Fibroblast of the aortic adventitia (primary cell): Measurements from ENCODE around the gene ELOVL3. TPM values are rescaled to one million over a fixed set of nuclear protein-coding genes. Genes with fewer than 3 reads are reported as not detected.
"Not testable (repeated sequence)": the region's sequence is repeated elsewhere in the genome, so short reads cannot be mapped to it uniquely, and the experiment has no call there.

Experiments used
- DNase-seq: peaks from one replicate; pipeline ENCODE4 v3.0.0-alpha.2; 2010; ENCODE audit warnings: low read depth
- H3K4me3 ChIP-seq: 2 replicates; pipeline ENCODE4 v1.5.1; 2011; ENCODE audit warnings: low read depth, mild to moderate bottlenecking, control low read depth, low read length, moderate library complexity
- CTCF ChIP-seq: IDR thresholded peaks from 2 replicates; pipeline ENCODE4 v1.5.1; 2011; ENCODE audit warnings: mild to moderate bottlenecking, low read length, control low read depth, inconsistent platforms; ENCODE audit not compliant: insufficient read depth
- total RNA-seq: library from RNA; depleted of rRNA; stranded (reverse); fragments of >200 nt; gene quantifications from 2 replicates; pipeline ENCODE4 v1.2.3, GENCODE V29; 2012; ENCODE audit warnings: low replicate concordance

Gene ELOVL3
- total RNA-seq, 1 donor: 0.09 TPM

- DNase-seq: peak; percentile 93
- TF ChIP-seq CTCF: no peak
- H3K4me3 ChIP-seq: no peak overlapping the region
Observed at GRCh38 chr10:102208311-102209035, 17.6 kb upstream of the ELOVL3 start.

GRCh38 chr10:102211615-102212299 lies 14.3 kb upstream of the ELOVL3 start:
- no peak for DNase-seq
- no peak overlapping the region for H3K4me3 ChIP-seq
- TF ChIP-seq CTCF: no peak

GRCh38 chr10:102213599-102213998 lies 12.5 kb upstream of the ELOVL3 start:
- DNase-seq, H3K4me3 ChIP-seq: not testable (repeated sequence)

GRCh38 chr10:102219370-102219769 lies 6.7 kb upstream of the ELOVL3 start:
- DNase-seq: no peak
- TF ChIP-seq CTCF: no peak
- no peak overlapping the region for H3K4me3 ChIP-seq

- DNase-seq: no peak
- H3K4me3 ChIP-seq: no peak overlapping the region
- no peak for TF ChIP-seq CTCF
Observed at GRCh38 chr10:102220612-102221011, 5.5 kb upstream of the ELOVL3 start.

GRCh38 chr10:102222797-102223196 lies 3.3 kb upstream of the ELOVL3 start:
- no peak for TF ChIP-seq CTCF
- H3K4me3 ChIP-seq: no peak overlapping the region
- no peak for DNase-seq

GRCh38 chr10:102226542-102226870 lies 407 bp downstream of the ELOVL3 start:
- TF ChIP-seq CTCF: no peak

More at GRCh38 chr10:102226542-102226870, 407 bp downstream of the ELOVL3 start:
- no peak for DNase-seq
- H3K4me3 ChIP-seq: peak overlapping the region; percentile 54
